Right renal pelvis (tissue), 4 donors: ENCODE data around the gene LGALS7. TPM values are rescaled to one million over a fixed set of nuclear protein-coding genes. Genes with fewer than 3 reads are reported as not detected.
"Not testable (repeated sequence)": the region's sequence is repeated elsewhere in the genome, so short reads cannot be mapped to it uniquely, and the experiment has no call there.

Source experiments
- DNase-seq, 4 donors: peaks; one replicate each; pipeline ENCODE4 v3.0.0-alpha.2; 2013; ENCODE audit warnings: low read depth in 4 of 4, low spot score in 3 of 4, missing footprints in 1 of 4
- polyA plus RNA-seq, 4 donors: library from polyadenylated mRNA; unstranded; fragments of 120-200 nt; gene quantifications; one replicate each; pipeline ENCODE4 v1.2.1, GENCODE V29; 2013; ENCODE audit not compliant: insufficient read length in 4 of 4

LGALS7 gene
- polyA plus RNA-seq, 4 donors = 0.29 to 1.2 (median 0.71) TPM

- DNase-seq = no peak
Observed at GRCh38 chr19:38774181-38774950, 1.0 kb upstream of the LGALS7 start.

- not testable (repeated sequence) for DNase-seq
Observed at GRCh38 chr19:38771569-38771968, 1.7 kb downstream of the LGALS7 start.

- DNase-seq = not testable (repeated sequence)
Observed at GRCh38 chr19:38770949-38771275, 2.4 kb downstream of the LGALS7 start.

- not testable (repeated sequence) for DNase-seq
Observed at GRCh38 chr19:38770228-38770948, 2.9 kb downstream of the LGALS7 start.

GRCh38 chr19:38769635-38770211, 3.6 kb downstream of the LGALS7 start:
- peak; percentile 54 to 71 (median 62) for DNase-seq

- DNase-seq = no peak
Observed at GRCh38 chr19:38766276-38767047, 6.9 kb downstream of the LGALS7 start.

- DNase-seq = no peak
Observed at GRCh38 chr19:38765214-38765613, 8.1 kb downstream of the LGALS7 start.

- DNase-seq = no peak
Observed at GRCh38 chr19:38763795-38764220, 9.5 kb downstream of the LGALS7 start.

GRCh38 chr19:38761884-38762389, 11.4 kb downstream of the LGALS7 start:
- not testable (repeated sequence) for DNase-seq

GRCh38 chr19:38760805-38761517, 12.4 kb downstream of the LGALS7 start:
- DNase-seq = not testable (repeated sequence)

GRCh38 chr19:38759590-38760003, 13.7 kb downstream of the LGALS7 start:
- DNase-seq = no peak

GRCh38 chr19:38754196-38754595, 19.1 kb downstream of the LGALS7 start:
- DNase-seq = not testable (repeated sequence)

GRCh38 chr19:38753783-38754182, 19.5 kb downstream of the LGALS7 start:
- DNase-seq = not testable (repeated sequence)

GRCh38 chr19:38745316-38745715, 28.0 kb downstream of the LGALS7 start:
- no peak for DNase-seq

- no peak for DNase-seq
Observed at GRCh38 chr19:38744874-38745273, 28.4 kb downstream of the LGALS7 start.

- DNase-seq = no peak
Observed at GRCh38 chr19:38744298-38744681, 29.0 kb downstream of the LGALS7 start, which contains the start of gene CAPN12. Gene CAPN12 (minus strand): TSS chr19:38744474. CDS start chr19:38744165, 309 bp downstream.

- DNase-seq = no peak
Observed at GRCh38 chr19:38743394-38744297, 29.7 kb downstream of the LGALS7 start.

GRCh38 chr19:38742906-38743305, 30.4 kb downstream of the LGALS7 start:
- DNase-seq = no peak

GRCh38 chr19:38742296-38742695, 31.0 kb downstream of the LGALS7 start:
- no peak for DNase-seq
